ENCODE data around the gene SLC25A23. TPM values are rescaled to one million over a fixed set of nuclear protein-coding genes. Genes with fewer than 3 reads are reported as not detected.

SLC25A23 gene
- total and polyA plus RNA-seq, 2 of the 4 experiments (the other 2 are of a cell fraction) = 7.0 to 7.6 TPM

- BruUV-seq (replicated peaks) = no TSS peak
- POLR2A ChIA-PET (ENCODE audit: unreplicated experiment) = no interaction called here
Measured at GRCh38 chr19:6431891-6432290, 27.7 kb downstream of the SLC25A23 start.

More at GRCh38 chr19:6431891-6432290, 27.7 kb downstream of the SLC25A23 start:
- in situ Hi-C loops (cut with MboI; ENCODE audit: low sequenced_read_pairs) (no loop called here), intact Hi-C loops (cut with micrococcal nuclease) (no loop called here), dilution Hi-C loops (cut with HindIII; ENCODE audit: low sequenced_read_pairs, unreplicated experiment) (no loop called here)
- no peak overlapping the region for H4K91ac ChIP-seq (ENCODE audit: insufficient read depth, low read depth, low read length)
- H3K4me1 ChIP-seq (ENCODE audit: control insufficient read depth, insufficient read depth, low read length) = no peaks in the 10 kb centered on the region
- H3K56ac ChIP-seq (ENCODE audit: extremely low read depth, insufficient read depth, low read length) = no peak overlapping the region
- no peak overlapping the region for H2BK20ac ChIP-seq (ENCODE audit: low read depth, low read length)
- CTCF ChIA-PET = no interaction called here
- DNase-seq = no peak
- TF ChIP-seq BHLHE40 (IDR thresholded peaks at IDR 0.05; ENCODE audit: low read depth, low read length) (no peak), FOS (IDR thresholded peaks at IDR 0.05; ENCODE audit: low read depth, low read length) (no peak), CHD1 (IDR thresholded peaks at IDR 0.05; ENCODE audit: low read depth, low read length) (no peak), ELK1 (IDR thresholded peaks at IDR 0.05; ENCODE audit: borderline replicate concordance, low read depth, low read length) (no peak), MXI1 (IDR thresholded peaks at IDR 0.05; ENCODE audit: borderline replicate concordance, low read depth, low read length) (no peak), MAFK (IDR thresholded peaks at IDR 0.05; ENCODE audit: low read depth, low read length) (no peak), USF2 (IDR thresholded peaks at IDR 0.05; ENCODE audit: low read depth, low read length) (no peak), CTCF (conservative IDR thresholded peaks at IDR 0.05; ENCODE audit: low read depth, low read length) (no peak), RCOR1 (IDR thresholded peaks at IDR 0.05; ENCODE audit: insufficient replicate concordance, low read length) (no peak), RAD21 (IDR thresholded peaks at IDR 0.05; ENCODE audit: low read length) (no peak), RFX5 (IDR thresholded peaks at IDR 0.05; ENCODE audit: low read depth, low read length) (no peak), CEBPB (IDR thresholded peaks at IDR 0.05; ENCODE audit: low read depth, low read length) (no peak), MAZ (IDR thresholded peaks at IDR 0.05; ENCODE audit: borderline replicate concordance, low read depth, low read length) (no peak), SMC3 (IDR thresholded peaks at IDR 0.05; ENCODE audit: low read depth, low read length) (no peak), POLR2A (IDR thresholded peaks at IDR 0.05; ENCODE audit: low read depth, low read length) (no peak), NFE2L2 (IDR thresholded peaks at IDR 0.05; ENCODE audit: low read depth, low read length) (no peak)
- no peak overlapping the region for H2AK5ac ChIP-seq (ENCODE audit: low read depth, low read length)
- H3K36me3 ChIP-seq (ENCODE audit: control insufficient read depth, insufficient read depth, low read length) = no peaks in the 10 kb centered on the region
- no peak overlapping the region for H4K5ac ChIP-seq (ENCODE audit: low read depth, low read length)
- 84% methylated on average over 9 of the region's 11 CpGs; no CpG with 5 or more reads in 1 of the 2 experiments for whole genome bisulfite sequencing, 2 experiments (ENCODE audit: extremely low coverage in 2 of 2, insufficient read length in 1 of 2)
- no peak overlapping the region for H2AK9ac ChIP-seq (replicated peaks; ENCODE audit: low read depth, low read length, poor library complexity)
- H3K23ac ChIP-seq (ENCODE audit: low read depth, low read length) = no peak overlapping the region
- no peak overlapping the region for H2AFZ ChIP-seq (replicated peaks; ENCODE audit: low read length, poor library complexity)
- H3K4me2 ChIP-seq (ENCODE audit: low read depth, low read length) = no peak overlapping the region
- H2BK15ac ChIP-seq (ENCODE audit: low read depth, low read length) = no peak overlapping the region
- H3K79me1 ChIP-seq (ENCODE audit: low read depth in 1 of 2, low read length in 2 of 2) = no peaks in the 10 kb centered on the region
- no peak for ATAC-seq (ENCODE audit: low read depth)
- peaks cover 8% of the 10 kb centered on the region; the same call in 1 of the 2 replicates for H3K27me3 ChIP-seq (ENCODE audit: control insufficient read depth, insufficient read depth, low read length)
- H3K9ac ChIP-seq (ENCODE audit: low read depth, low read length) = no peak overlapping the region
- no peak overlapping the region for H3K4ac ChIP-seq (ENCODE audit: low read depth, low read length)
- no peaks in the 10 kb centered on the region for H3K9me1 ChIP-seq (ENCODE audit: insufficient read depth, low read length)
- H3K27ac ChIP-seq (ENCODE audit: insufficient read depth, low read length) = no peak overlapping the region
- H3K18ac ChIP-seq (ENCODE audit: low read depth, low read length) = no peak overlapping the region
- no peak overlapping the region for H2BK120ac ChIP-seq (ENCODE audit: low read depth, low read length)
- no peaks in the 10 kb centered on the region for H4K20me1 ChIP-seq (ENCODE audit: insufficient read depth, low read length)
- no peak overlapping the region for H2BK5ac ChIP-seq (ENCODE audit: low read depth, low read length, poor library complexity, severe bottlenecking)
- H3K4me3 ChIP-seq (ENCODE audit: insufficient read depth, low read depth, low read length) = no peak overlapping the region
- H3K9me3 ChIP-seq (ENCODE audit: control insufficient read depth, insufficient read depth, low read length) = no peaks in the 10 kb centered on the region
- no peak overlapping the region for H4K8ac ChIP-seq (ENCODE audit: low read depth in 2 of 2, low read length in 2 of 2)
- no peak overlapping the region for H3K14ac ChIP-seq (replicated peaks; ENCODE audit: low read depth, low read length)
